Measurements from ENCODE around the gene TACR1. TPM values are rescaled to one million over a fixed set of nuclear protein-coding genes. Genes with fewer than 3 reads are reported as not detected.
A peak's percentile ranks its signal among the peaks of the same experiment; 100 is the strongest.

Gene TACR1
- polyA plus RNA-seq, 4 donors = 0.69 to 1.4 TPM; not detected in 2

DNA sequence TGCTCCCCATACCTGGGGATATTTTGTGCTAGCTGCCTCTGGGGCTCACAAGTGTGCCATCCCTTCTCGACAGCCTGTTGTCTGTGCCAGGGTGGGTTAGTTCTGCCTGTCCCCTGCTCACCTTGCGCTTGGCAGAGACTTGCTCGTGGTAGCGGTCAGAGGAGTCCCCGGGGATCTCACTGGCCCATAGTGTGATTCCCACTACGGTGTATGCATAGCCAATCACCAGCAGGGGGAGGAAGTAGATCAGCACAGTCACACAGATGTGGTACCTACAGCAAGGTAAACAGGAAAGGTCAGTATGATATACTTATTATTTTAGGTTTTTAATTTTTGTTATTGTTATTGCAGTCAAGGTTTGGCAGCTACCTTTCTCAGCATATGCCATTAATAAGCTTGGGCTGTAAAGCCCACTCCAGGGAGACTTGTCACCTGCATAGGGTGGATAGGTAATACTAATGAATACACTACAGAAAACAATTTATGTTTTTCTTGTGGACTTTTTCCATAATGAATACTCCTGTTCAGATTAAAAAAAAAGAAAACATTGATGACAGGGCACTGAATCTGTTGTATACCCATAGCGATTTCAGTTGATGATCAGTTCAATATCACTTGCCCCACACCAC is 145.7 kb downstream of the TACR1 start:
- H3K4me1 ChIP-seq (ENCODE audit: control insufficient read depth in 3 of 3, insufficient read depth in 2 of 3, low read depth in 1 of 3, low read length in 2 of 3) = no peaks in the 10 kb centered on the region
- no peak overlapping the region for H3K4me3 ChIP-seq (ENCODE audit: low read depth in 1 of 3, low read length in 3 of 3)
- no peaks in the 10 kb centered on the region for H3K9me3 ChIP-seq (ENCODE audit: control insufficient read depth in 2 of 2, insufficient read depth in 1 of 2, low read depth in 1 of 2, low read length in 1 of 2)
- FAIRE-seq (no peak), DNase-seq (peak; percentile 23 to 36)
- WGBS, 3 donors = 56 to 64% (median 61%) methylated on average over 7 of the region's 7 CpGs
- H3K27ac ChIP-seq (ENCODE audit: low read depth in 1 of 3, low read length in 2 of 3) = no peak overlapping the region
- H3K36me3 ChIP-seq (ENCODE audit: control insufficient read depth in 3 of 3, insufficient read depth in 2 of 3, low read depth in 1 of 3, low read length in 3 of 3) = no peaks in the 10 kb centered on the region
- no peaks in the 10 kb centered on the region for H3K27me3 ChIP-seq (ENCODE audit: control insufficient read depth in 3 of 3, insufficient read depth in 3 of 3, low read length in 3 of 3)

DNA sequence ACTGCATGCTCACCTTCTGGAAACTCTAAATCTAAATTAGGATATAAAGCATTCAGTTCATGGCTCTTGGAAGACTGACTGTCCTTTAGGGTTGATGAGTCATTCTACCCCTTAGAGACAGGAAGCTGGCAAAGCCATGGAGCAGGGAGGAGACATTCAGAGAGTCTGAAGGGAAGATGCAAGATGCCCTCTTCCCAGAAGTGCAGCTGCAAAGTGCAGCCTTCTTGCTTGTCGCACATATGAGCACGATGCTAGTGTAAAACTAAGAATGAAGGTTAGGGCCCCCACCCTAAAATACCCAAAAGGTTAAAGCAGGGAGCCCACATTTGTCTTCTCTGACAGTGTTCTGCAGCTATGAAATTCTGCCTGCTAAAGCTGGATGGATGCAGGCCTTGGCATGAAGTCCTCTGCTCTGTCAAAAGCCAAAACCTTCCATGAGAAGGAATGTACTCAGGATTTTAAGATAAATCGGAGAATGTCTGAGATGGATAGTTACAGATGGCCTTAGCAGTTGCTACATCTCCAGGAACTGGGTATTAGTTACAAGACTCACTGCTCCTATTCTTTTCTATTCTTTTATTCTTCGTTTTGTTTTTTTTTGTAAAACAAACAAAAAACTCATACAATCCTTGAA is 151.2 kb downstream of the TACR1 start:
- no peaks in the 10 kb centered on the region for H3K36me3 ChIP-seq (ENCODE audit: control insufficient read depth in 3 of 3, insufficient read depth in 2 of 3, low read depth in 1 of 3, low read length in 3 of 3)
- no peaks in the 10 kb centered on the region for H3K9me3 ChIP-seq (ENCODE audit: control insufficient read depth in 2 of 2, insufficient read depth in 1 of 2, low read depth in 1 of 2, low read length in 1 of 2)
- peaks cover 0 to 4% (median 0%) of the 10 kb centered on the region in 3 donors for H3K4me1 ChIP-seq (ENCODE audit: control insufficient read depth in 3 of 3, insufficient read depth in 2 of 3, low read depth in 1 of 3, low read length in 2 of 3)
- no peaks in the 10 kb centered on the region for H3K27me3 ChIP-seq (ENCODE audit: control insufficient read depth in 3 of 3, insufficient read depth in 3 of 3, low read length in 3 of 3)
- WGBS, 3 donors = 72 to 91% (median 85%) methylated on average over 4 of the region's 4 CpGs
- H3K4me3 ChIP-seq (ENCODE audit: low read depth in 1 of 3, low read length in 3 of 3) = no peak overlapping the region
- no peak overlapping the region for H3K27ac ChIP-seq (ENCODE audit: low read depth in 1 of 3, low read length in 2 of 3)
- FAIRE-seq = no peak
- no peak for DNase-seq

DNA sequence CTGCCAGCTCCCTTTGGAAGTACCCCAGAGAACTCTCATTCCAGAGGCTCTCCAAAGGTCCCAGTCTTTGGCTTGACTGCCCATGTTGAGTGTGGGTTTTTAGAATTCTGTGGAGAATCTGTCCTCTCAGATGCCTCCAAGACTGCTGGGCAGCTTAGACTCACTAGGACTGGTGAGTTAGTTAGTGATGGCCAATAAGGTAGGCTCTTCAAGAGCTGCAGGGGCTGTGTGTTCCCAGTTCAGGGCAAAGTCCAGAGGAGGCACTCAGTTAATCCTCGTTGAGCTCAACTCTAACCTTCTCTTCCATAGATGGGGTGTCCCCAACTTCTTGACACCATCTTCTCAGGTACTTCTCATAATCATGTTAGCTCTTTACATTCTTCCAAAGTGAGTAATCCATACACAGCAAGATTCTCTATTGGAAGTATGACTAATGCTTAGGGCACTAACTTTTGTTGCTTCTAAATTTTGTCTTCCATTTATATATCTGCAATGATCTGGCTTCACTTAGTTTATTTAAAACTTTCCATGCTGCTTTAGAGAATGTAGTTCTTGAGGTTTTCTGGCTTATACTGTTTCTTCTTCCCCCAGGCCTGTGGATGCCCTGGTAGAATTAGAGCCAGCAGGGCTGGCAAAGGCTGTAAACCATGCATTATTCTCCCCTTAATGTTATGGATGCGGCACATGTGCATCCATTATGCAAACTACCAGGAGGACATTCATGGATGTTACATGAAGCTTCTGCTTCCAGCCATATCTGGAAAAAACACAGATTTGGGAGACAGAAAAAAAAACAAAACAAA is 151.9 kb downstream of the TACR1 start:
- Histone ChIP-seq H3K27ac (ENCODE audit: low read depth in 1 of 3, low read length in 2 of 3) (no peak overlapping the region), H3K4me3 (ENCODE audit: low read depth in 1 of 3, low read length in 3 of 3) (no peak overlapping the region), H3K36me3 (ENCODE audit: control insufficient read depth in 3 of 3, insufficient read depth in 2 of 3, low read depth in 1 of 3, low read length in 3 of 3) (no peaks in the 10 kb centered on the region), H3K4me1 (ENCODE audit: control insufficient read depth in 3 of 3, insufficient read depth in 2 of 3, low read depth in 1 of 3, low read length in 2 of 3) (peaks cover 0 to 4% (median 0%) of the 10 kb centered on the region in 3 donors), H3K27me3 (ENCODE audit: control insufficient read depth in 3 of 3, insufficient read depth in 3 of 3, low read length in 3 of 3) (no peaks in the 10 kb centered on the region), H3K9me3 (ENCODE audit: control insufficient read depth in 2 of 2, insufficient read depth in 1 of 2, low read depth in 1 of 2, low read length in 1 of 2) (no peaks in the 10 kb centered on the region)
- DNase-seq (no peak), FAIRE-seq (no peak)
- WGBS, 3 donors = 63 to 85% (median 66%) methylated on average over 2 of the region's 2 CpGs

DNA sequence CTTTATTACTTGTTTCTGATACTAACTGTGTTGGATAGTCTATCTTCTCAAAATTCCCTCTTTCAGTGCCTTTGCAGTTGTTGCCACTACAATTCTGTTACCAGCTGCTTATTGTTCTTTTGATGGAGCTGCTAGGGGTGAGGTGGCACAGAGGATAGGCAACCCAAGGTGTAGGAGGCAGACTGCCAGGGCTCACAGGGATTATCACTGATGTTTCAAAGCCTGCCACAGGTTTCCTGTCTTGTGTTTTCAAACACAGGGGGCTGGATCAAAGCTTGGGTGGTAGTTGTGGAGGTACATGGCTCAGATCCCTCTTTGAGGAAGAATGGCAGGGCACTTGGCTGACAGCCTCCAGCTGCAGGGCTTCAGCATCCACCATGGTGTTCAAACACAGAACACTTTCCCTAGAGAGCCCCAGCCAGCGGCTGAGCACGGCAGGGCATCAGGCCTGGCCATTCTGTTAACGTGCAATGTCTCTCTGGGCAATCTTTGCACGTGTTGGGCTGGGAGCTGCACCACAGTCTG is 153.7 kb downstream of the TACR1 start:
- DNase-seq (no peak), FAIRE-seq (no peak)
- no peaks in the 10 kb centered on the region for H3K27me3 ChIP-seq (ENCODE audit: control insufficient read depth in 3 of 3, insufficient read depth in 3 of 3, low read length in 3 of 3)
- H3K27ac ChIP-seq (ENCODE audit: low read depth in 1 of 3, low read length in 2 of 3) = no peak overlapping the region
- 67 to 84% (median 80%) methylated on average over 4 of the region's 4 CpGs for WGBS, 3 donors
- H3K9me3 ChIP-seq (ENCODE audit: control insufficient read depth in 2 of 2, insufficient read depth in 1 of 2, low read depth in 1 of 2, low read length in 1 of 2) = no peaks in the 10 kb centered on the region
- H3K4me3 ChIP-seq (ENCODE audit: low read depth in 1 of 3, low read length in 3 of 3) = no peak overlapping the region
- no peaks in the 10 kb centered on the region for H3K36me3 ChIP-seq (ENCODE audit: control insufficient read depth in 3 of 3, insufficient read depth in 2 of 3, low read depth in 1 of 3, low read length in 3 of 3)
- peaks cover 0 to 6% (median 0%) of the 10 kb centered on the region in 3 donors for H3K4me1 ChIP-seq (ENCODE audit: control insufficient read depth in 3 of 3, insufficient read depth in 2 of 3, low read depth in 1 of 3, low read length in 2 of 3)

DNA sequence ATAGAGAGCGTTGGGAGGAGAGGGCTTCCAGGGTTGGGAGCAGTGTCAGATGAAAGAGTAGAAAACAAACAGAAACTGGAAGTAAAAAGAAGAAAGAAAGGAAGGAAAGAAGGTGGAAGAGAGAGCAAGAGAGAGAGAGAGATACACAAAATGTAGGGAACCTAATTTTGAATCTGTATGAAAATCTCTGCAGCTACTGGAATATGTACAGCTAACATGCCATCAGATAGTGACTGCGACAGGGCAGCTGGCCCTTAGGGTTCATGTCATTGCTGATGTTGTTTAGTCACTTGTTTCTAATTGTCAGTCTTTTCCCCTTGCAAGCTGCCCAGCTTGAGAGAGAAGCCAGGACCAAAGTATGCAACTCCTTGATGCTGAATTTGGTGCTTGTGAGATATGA is 155.0 kb downstream of the TACR1 start:
- WGBS, 3 donors = 84 to 95% (median 94%) methylated on average over 2 of the region's 2 CpGs
- H3K4me1 ChIP-seq (ENCODE audit: control insufficient read depth in 3 of 3, insufficient read depth in 2 of 3, low read depth in 1 of 3, low read length in 2 of 3) = peaks cover 0 to 6% (median 0%) of the 10 kb centered on the region in 3 donors
- no peaks in the 10 kb centered on the region for H3K36me3 ChIP-seq (ENCODE audit: control insufficient read depth in 3 of 3, insufficient read depth in 2 of 3, low read depth in 1 of 3, low read length in 3 of 3)
- H3K27ac ChIP-seq (ENCODE audit: low read depth in 1 of 3, low read length in 2 of 3) = no peak overlapping the region
- DNase-seq (no peak), FAIRE-seq (no peak)
- no peak overlapping the region for H3K4me3 ChIP-seq (ENCODE audit: low read depth in 1 of 3, low read length in 3 of 3)
- no peaks in the 10 kb centered on the region for H3K9me3 ChIP-seq (ENCODE audit: control insufficient read depth in 2 of 2, insufficient read depth in 1 of 2, low read depth in 1 of 2, low read length in 1 of 2)
- no peaks in the 10 kb centered on the region for H3K27me3 ChIP-seq (ENCODE audit: control insufficient read depth in 3 of 3, insufficient read depth in 3 of 3, low read length in 3 of 3)

DNA sequence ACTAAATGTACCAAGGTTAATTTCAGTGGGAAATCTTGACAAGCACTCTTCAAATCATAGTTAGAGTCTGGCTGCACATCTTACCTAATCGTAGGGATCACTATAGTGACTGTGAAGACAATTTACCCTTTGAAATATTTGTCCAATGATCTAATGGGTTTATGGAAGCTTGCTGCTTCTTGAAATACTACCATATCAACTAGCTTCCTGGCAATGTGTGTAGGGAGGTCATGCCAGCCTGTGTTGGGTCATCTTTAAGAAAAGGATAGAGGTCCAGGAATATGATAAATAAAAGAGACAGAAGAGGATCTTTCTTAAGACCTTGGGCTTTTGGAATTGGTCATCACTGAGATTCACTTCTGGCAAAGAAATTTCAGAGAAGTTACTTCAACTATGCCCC is 156.5 kb downstream of the TACR1 start:
- no peak overlapping the region for H3K4me3 ChIP-seq (ENCODE audit: low read depth in 1 of 3, low read length in 3 of 3)
- no peak overlapping the region for H3K27ac ChIP-seq (ENCODE audit: low read depth in 1 of 3, low read length in 2 of 3)
- DNase-seq (no peak), FAIRE-seq (no peak)
- H3K36me3 ChIP-seq (ENCODE audit: control insufficient read depth in 3 of 3, insufficient read depth in 2 of 3, low read depth in 1 of 3, low read length in 3 of 3) = no peaks in the 10 kb centered on the region
- WGBS, 3 donors = 73 to 89% (median 86%) methylated on average over 1 of the region's 1 CpG
- H3K27me3 ChIP-seq (ENCODE audit: control insufficient read depth in 3 of 3, insufficient read depth in 3 of 3, low read length in 3 of 3) = no peaks in the 10 kb centered on the region
- H3K4me1 ChIP-seq (ENCODE audit: control insufficient read depth in 3 of 3, insufficient read depth in 2 of 3, low read depth in 1 of 3, low read length in 2 of 3) = peaks cover 0 to 2% (median 0%) of the 10 kb centered on the region in 3 donors
- no peaks in the 10 kb centered on the region for H3K9me3 ChIP-seq (ENCODE audit: control insufficient read depth in 2 of 2, insufficient read depth in 1 of 2, low read depth in 1 of 2, low read length in 1 of 2)

DNA sequence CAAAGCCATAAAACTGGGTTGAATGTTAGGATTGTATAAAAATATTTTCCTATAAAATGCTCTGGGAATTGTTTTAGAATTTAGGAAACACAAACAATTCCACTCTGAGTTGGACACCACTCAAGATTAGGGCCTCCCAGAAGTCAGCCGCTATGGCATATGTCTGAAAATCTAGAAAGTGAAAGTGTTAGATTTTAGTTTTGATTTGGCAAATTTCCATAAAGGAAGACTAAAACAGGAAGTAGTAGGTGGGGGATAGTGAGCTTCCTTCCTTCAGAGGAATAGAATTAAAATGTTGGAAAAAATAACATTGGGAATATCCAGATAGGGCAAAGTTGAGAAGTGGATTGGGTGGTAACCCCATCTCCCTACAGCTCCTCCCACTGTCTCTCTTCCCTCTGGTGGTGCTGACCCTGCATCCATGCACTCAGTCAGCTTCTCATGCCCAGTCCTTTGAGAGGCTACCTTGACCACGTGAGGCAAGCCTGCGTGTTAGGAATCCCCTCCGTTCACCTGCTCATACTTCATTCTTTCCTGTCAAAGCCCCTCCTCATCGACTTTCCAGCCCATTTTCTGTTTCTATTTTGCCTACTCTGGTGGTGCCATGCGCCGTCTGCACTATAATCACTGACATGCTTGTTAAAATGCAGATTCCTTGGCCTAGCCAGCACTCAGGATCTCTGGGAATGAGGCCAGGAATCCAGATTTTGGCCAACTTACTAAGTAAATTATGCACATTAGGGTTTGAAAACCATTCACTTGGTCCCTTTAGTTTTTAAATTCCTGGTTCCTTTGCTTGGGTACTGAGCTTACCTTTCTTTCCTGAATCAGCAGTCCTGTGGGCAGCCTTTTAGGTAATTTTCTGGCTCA is 157.4 kb downstream of the TACR1 start:
- Histone ChIP-seq H3K27ac (ENCODE audit: low read depth in 1 of 3, low read length in 2 of 3) (peak overlapping the region in 1 of 3 donors; percentile 7), H3K36me3 (ENCODE audit: control insufficient read depth in 3 of 3, insufficient read depth in 2 of 3, low read depth in 1 of 3, low read length in 3 of 3) (no peaks in the 10 kb centered on the region), H3K9me3 (ENCODE audit: control insufficient read depth in 2 of 2, insufficient read depth in 1 of 2, low read depth in 1 of 2, low read length in 1 of 2) (no peaks in the 10 kb centered on the region), H3K4me3 (ENCODE audit: low read depth in 1 of 3, low read length in 3 of 3) (no peak overlapping the region), H3K4me1 (ENCODE audit: control insufficient read depth in 3 of 3, insufficient read depth in 2 of 3, low read depth in 1 of 3, low read length in 2 of 3) (peaks cover 0 to 2% (median 0%) of the 10 kb centered on the region in 3 donors), H3K27me3 (ENCODE audit: control insufficient read depth in 3 of 3, insufficient read depth in 3 of 3, low read length in 3 of 3) (no peaks in the 10 kb centered on the region)
- 74 to 89% (median 82%) methylated on average over 7 of the region's 7 CpGs for WGBS, 3 donors
- FAIRE-seq (no peak), DNase-seq (no peak)

DNA sequence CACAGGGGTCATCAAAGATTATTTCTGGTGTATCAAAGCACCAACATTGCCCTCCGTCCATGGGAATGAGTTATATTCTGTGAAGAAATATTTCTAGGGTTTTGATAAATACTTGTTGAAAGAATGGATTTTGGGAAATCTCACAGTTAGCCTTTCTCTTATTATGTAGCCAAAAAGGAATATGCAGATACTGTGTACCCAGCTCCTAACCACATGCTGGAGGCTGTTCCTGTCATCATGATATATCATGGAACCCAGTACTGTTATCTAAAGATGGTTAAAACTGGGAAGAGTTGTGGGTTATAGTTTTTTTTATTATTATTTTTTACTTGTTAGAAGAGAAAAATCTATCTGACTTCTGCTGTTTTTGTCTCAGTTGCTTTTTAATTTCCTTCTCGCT is 158.1 kb downstream of the TACR1 start:
- no peak for FAIRE-seq
- WGBS, 3 donors = 79 to 91% (median 84%) methylated on average over 2 of the region's 2 CpGs

More for the DNA sequence above, 158.1 kb downstream of the TACR1 start:
- DNase-seq = no peak
- Histone ChIP-seq H3K9me3 (ENCODE audit: control insufficient read depth in 2 of 2, insufficient read depth in 1 of 2, low read depth in 1 of 2, low read length in 1 of 2) (no peaks in the 10 kb centered on the region), H3K36me3 (ENCODE audit: control insufficient read depth in 3 of 3, insufficient read depth in 2 of 3, low read depth in 1 of 3, low read length in 3 of 3) (no peaks in the 10 kb centered on the region), H3K27me3 (ENCODE audit: control insufficient read depth in 3 of 3, insufficient read depth in 3 of 3, low read length in 3 of 3) (no peaks in the 10 kb centered on the region), H3K27ac (ENCODE audit: low read depth in 1 of 3, low read length in 2 of 3) (no peak overlapping the region), H3K4me3 (ENCODE audit: low read depth in 1 of 3, low read length in 3 of 3) (no peak overlapping the region), H3K4me1 (ENCODE audit: control insufficient read depth in 3 of 3, insufficient read depth in 2 of 3, low read depth in 1 of 3, low read length in 2 of 3) (peaks cover 0 to 2% (median 0%) of the 10 kb centered on the region in 3 donors)
